Measurements from ENCODE around the gene THBS1. TPM values are rescaled to one million over a fixed set of nuclear protein-coding genes. Genes with fewer than 3 reads are reported as not detected.

Gene THBS1
- total RNA-seq, 1 donor from 2014 or later, result 0.59 TPM

GRCh38 chr15:39598958-39599845 lies 18.3 kb downstream of the THBS1 start:
- intact Hi-C loops (cut with micrococcal nuclease), result loop anchor here (10.0 kb wide), 1 partner anchor 86 kb away; no protein-coding TSS in a partner anchor

- intact Hi-C loops (cut with micrococcal nuclease), result loop anchor here (10.0 kb wide), 1 partner anchor 85 kb away; no protein-coding TSS in a partner anchor
Measured at GRCh38 chr15:39599871-39600270, 19.0 kb downstream of the THBS1 start.

GRCh38 chr15:39602143-39602542 lies 21.3 kb downstream of the THBS1 start:
- intact Hi-C loops (cut with micrococcal nuclease), result no loop called here

DNA sequence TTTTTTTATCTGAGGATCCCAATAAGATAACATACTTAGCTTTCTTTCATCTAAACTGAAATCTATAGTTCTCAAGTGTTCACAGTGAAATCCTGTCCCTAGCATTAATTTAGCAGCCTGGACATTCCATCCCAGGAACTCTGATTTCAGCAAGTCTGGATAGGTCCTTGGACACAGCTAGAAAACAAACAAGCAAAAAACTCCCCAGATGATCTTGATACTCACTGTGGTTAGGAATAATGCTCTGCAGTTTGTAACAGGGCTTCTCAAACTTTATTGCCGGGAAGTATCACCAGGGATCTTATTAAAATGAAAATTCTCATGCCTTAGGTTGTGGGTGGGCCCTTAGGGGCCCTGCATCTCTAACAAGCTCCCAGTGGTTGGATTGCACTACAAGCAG lies 24.3 kb downstream of the THBS1 start:
- intact Hi-C loops (cut with micrococcal nuclease), result no loop called here

DNA sequence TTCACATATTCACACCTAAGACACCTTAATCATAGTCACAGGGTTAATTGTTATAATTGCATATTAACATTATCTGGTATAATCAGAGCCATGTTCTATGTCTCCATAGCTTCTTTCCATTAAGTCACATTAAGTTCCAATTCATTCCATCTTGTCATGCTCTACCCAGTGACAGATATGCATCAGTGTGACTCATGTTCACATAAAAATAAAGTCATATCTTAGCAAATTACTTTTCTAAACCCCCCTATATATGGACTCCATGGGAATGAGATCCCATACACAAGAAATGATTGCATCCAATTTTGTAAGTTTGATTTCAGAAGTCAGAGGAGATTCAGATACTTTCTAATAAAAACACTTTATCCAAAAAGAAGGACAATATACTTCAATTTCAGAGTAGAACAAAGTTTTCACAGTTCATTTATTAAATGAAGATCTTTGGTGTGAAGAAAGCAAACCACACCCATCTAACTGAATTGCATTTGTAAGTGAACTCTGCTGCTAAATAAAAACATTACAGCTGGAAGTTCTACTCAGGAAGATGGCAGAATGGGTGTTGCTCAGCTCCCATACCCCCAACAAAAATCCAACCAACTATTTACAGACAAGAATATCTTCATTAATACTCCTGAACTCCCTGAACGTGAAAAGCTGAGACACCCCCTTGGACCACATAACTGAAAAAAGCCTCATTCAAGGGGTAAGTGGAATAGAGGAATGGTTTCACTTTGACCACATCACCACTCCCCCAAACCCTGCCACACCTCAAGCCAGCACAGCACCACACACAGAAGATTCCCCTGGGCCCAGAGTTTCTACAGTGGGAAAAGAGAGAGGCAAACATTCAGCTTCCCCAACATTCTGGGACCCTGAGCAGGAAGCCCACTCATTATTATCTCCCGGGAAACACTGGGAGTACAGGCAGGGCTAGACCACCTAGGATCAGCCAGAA lies 27.6 kb downstream of the THBS1 start:
- intact Hi-C loops (cut with micrococcal nuclease), result no loop called here

GRCh38 chr15:39609166-39609916 lies 28.5 kb downstream of the THBS1 start:
- intact Hi-C loops (cut with micrococcal nuclease), result no loop called here

GRCh38 chr15:39610665-39611064 lies 29.8 kb downstream of the THBS1 start:
- intact Hi-C loops (cut with micrococcal nuclease), result no loop called here

DNA sequence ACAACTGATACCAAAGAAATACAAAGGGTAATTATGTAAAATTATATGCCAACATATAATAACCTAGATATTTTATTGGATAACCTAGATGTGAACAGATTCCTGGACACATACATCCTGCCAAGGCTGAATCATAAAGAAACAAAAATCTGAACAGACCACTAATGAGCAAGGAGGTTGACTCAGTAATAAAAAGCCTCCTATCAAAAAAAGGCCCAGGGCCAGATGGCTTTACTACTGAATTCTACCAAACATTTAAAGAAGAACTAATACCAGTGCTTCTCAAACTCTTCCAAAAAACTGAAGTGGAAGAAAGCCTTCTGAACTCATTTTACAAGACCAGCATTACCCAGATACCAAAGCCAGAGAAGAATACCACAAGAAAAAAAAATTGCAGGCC lies 32.4 kb downstream of the THBS1 start:
- intact Hi-C loops (cut with micrococcal nuclease), result no loop called here

DNA sequence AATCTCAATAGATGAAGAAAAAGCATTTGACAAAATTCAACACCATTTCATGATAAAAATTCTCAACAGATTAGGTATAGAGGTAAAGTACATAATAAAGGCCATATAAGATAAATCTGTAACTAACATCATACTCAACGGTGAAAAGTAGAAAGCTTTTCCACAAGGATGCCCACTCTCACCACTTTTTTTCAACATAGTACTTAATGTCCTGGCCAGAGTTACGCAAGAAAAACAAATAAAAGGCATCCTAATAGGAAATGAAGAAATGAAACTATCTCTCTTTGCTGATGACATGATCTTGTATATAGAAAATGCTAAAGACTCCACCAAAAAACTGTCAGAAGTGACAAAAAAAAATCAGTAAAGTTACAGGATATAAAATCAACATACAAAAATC lies 33.0 kb downstream of the THBS1 start:
- intact Hi-C loops (cut with micrococcal nuclease), result no loop called here

GRCh38 chr15:39616731-39617455 lies 36.0 kb downstream of the THBS1 start:
- intact Hi-C loops (cut with micrococcal nuclease), result no loop called here

DNA sequence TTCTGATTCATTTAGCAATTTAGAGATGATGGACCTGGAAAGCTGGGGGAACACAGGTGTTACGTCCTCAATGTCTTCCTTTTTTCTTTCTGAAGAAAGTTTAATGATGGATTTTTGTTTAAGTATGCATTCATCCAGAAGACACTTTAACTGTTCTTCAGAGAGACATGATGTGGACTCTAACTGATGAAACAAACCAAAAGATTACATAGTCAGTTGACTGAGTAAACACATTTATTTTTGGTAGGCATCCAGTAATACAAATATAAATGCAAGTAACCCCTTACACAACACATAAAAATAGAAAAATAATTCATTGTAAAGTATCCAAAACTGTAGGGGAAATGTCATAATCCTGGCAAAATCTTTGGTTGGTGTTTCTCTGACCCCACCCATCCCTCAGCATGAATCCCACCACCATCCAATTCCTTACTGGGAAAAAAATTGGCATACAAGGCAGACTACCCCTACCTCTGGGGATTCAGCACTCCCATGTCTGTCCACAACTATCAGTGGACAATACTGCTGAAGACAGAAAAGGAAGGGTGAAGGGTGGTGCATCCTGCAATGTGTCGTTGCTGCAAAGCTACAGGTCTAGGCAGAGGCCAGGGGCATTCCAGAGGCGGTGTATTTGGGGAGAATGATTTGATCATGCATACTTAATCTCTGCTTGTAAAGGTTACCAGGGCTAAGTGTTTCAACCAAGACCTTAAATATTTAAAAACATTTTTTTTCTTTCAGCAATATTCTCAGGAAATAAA lies 37.4 kb downstream of the THBS1 start:
- intact Hi-C loops (cut with micrococcal nuclease), result no loop called here

DNA sequence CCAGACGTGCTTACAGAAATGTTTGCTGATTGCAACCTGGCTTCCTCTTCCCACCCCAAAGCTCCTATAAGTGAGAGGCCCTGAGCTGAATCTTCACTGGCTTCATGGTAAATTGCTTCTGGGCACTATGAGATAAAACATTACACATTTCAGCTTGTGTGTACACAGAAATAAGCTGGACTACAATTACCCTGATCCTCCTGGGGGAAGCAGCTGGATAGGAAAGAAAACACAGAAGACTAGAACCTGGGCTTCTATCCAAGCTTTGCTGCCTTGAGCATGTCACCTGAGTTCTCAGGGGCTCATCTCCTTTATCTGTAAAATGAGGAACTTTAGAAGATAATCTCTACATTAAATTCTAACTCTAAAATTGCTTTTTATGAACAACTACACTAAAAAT lies 40.3 kb downstream of the THBS1 start:
- intact Hi-C loops (cut with micrococcal nuclease), result loop anchor here (5.0 to 10.0 kb wide), 2 partner anchors 39 to 926 kb away; partner anchors contain the start of gene THBS1

- intact Hi-C loops (cut with micrococcal nuclease), result loop anchor here (5.0 to 10.0 kb wide), 2 partner anchors 40 to 927 kb away; partner anchors contain the start of gene THBS1
Measured at GRCh38 chr15:39621976-39622375, 41.1 kb downstream of the THBS1 start.

DNA sequence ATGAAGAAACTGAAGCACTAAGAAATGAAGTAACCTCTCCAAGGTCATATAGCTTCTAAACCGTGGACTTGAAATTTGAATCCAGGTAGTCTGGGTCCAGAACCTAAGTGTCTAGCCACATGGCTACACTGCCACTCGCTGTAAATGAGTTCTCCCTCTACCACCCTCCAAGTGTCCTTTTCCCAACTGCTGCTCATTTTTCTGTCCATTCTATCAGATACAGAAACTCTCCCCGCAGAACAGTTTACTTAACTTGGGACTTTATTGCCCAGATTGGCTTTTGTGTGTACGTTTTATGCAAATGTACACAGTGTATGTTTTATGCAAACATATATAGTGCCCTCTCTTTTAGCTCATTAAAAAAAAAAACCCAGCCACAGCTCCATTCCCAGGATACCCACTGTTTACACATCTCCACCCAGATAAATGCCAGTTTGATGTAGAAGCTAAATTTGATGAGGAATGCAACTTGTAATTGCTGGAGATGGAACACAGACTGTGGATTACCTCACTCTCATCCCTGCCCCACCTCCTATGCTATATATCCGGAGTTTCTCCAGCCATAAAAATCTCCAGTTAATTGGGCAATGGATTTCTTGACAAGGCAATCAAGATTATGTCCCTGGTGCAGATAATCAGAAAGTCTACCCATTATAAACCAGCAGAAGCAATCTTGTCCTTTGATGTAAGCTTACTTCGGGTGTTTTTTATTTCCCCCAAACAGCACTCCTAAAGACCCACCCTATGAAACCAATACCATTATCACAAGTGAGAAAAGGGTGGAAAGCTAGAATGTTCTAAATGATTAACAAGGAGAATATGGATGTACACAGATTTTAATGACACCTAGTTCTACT lies 42.0 kb downstream of the THBS1 start:
- intact Hi-C loops (cut with micrococcal nuclease), result loop anchor here (5.0 to 10.0 kb wide), 2 partner anchors 41 to 928 kb away; partner anchors contain the start of gene THBS1

GRCh38 chr15:39623529-39623931 lies 42.7 kb downstream of the THBS1 start:
- intact Hi-C loops (cut with micrococcal nuclease), result loop anchor here (5.0 to 10.0 kb wide), 2 partner anchors 41 to 929 kb away; partner anchors contain the start of gene THBS1

- intact Hi-C loops (cut with micrococcal nuclease), result loop anchor here (2.0 to 10.0 kb wide), 3 partner anchors 43 to 930 kb away; partner anchors contain the start of genes FSIP1 and THBS1
Measured at GRCh38 chr15:39624806-39625205, 43.9 kb downstream of the THBS1 start.

GRCh38 chr15:39625451-39625850 lies 44.6 kb downstream of the THBS1 start:
- intact Hi-C loops (cut with micrococcal nuclease), result loop anchor here (2.0 to 10.0 kb wide), 2 partner anchors 157 to 931 kb away; partner anchors contain the start of gene FSIP1

GRCh38 chr15:39625856-39626255 lies 45.0 kb downstream of the THBS1 start:
- intact Hi-C loops (cut with micrococcal nuclease), result loop anchor here (2.0 to 10.0 kb wide), 2 partner anchors 157 to 931 kb away; partner anchors contain the start of gene FSIP1

Measured in T-helper 2 cell treated with Interferon-gamma antibody and Interleukin-4, amounts not matched to agents 100 ng/mL and 5 ng/mL, for 36 hours (primary cell).